ENCODE data around the gene COL25A1. TPM values are rescaled to one million over a fixed set of nuclear protein-coding genes. Genes with fewer than 3 reads are reported as not detected.

COL25A1 gene
- total RNA-seq, 4 donors from 2014 or later: 0.06 to 0.53 (median 0.23) TPM

GRCh38 chr4:109275066-109275745, 27.3 kb downstream of the COL25A1 start:
- Histone ChIP-seq H3K9me3 (no peaks in the 10 kb centered on the region), H3K4me3 (no peak overlapping the region), H3K27me3 (no peaks in the 10 kb centered on the region), H3K27ac (no peak overlapping the region), H3K4me1 (no peaks in the 10 kb centered on the region), H3K36me3 (no peaks in the 10 kb centered on the region)
- no peak for TF ChIP-seq POLR2A (IDR thresholded peaks at IDR 0.05)
- TF ChIP-seq, protein P1, sequence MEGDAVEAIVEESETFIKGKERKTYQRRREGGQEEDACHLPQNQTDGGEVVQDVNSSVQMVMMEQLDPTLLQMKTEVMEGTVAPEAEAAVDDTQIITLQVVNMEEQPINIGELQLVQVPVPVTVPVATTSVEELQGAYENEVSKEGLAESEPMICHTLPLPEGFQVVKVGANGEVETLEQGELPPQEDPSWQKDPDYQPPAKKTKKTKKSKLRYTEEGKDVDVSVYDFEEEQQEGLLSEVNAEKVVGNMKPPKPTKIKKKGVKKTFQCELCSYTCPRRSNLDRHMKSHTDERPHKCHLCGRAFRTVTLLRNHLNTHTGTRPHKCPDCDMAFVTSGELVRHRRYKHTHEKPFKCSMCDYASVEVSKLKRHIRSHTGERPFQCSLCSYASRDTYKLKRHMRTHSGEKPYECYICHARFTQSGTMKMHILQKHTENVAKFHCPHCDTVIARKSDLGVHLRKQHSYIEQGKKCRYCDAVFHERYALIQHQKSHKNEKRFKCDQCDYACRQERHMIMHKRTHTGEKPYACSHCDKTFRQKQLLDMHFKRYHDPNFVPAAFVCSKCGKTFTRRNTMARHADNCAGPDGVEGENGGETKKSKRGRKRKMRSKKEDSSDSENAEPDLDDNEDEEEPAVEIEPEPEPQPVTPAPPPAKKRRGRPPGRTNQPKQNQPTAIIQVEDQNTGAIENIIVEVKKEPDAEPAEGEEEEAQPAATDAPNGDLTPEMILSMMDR (IDR thresholded peaks at IDR 0.05): no peak
- intact Hi-C loops (cut with DNase I): no loop called here
- 66 to 73% methylated on average over 6 of the region's 6 CpGs for WGBS, 2 donors
- no peak for DNase-seq

DNA sequence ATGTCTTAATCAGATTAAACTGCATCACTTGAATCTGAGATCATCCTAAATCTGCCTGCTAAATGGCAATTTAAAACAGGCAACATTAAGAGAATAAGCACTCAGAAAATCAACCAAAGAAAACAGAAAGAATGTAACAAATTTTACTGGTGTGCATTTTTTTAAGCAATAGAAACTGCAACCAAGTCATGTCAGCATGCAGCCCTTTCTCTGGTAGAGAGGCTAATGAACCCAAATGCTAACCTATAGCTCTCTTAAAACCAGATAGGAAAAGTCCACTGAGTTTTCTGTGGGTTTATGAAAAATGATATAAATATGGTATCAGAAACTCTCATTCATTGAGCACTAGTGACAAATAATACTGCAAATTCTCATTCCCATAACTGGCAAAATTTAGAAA, 35.6 kb downstream of the COL25A1 start:
- no peak overlapping the region for H3K4me3 ChIP-seq
- no peaks in the 10 kb centered on the region for H3K36me3 ChIP-seq
- intact Hi-C loops (cut with DNase I): no loop called here
- no peak for DNase-seq
- TF ChIP-seq POLR2A (IDR thresholded peaks at IDR 0.05): no peak
- TF ChIP-seq, protein P1 (IDR thresholded peaks at IDR 0.05): no peak
- H3K27me3 ChIP-seq: no peaks in the 10 kb centered on the region
- H3K4me1 ChIP-seq: no peaks in the 10 kb centered on the region
- H3K27ac ChIP-seq: no peak overlapping the region
- H3K9me3 ChIP-seq: no peaks in the 10 kb centered on the region

- no peak for TF ChIP-seq POLR2A (IDR thresholded peaks at IDR 0.05)
- TF ChIP-seq, protein P1 (IDR thresholded peaks at IDR 0.05): no peak
- 55 to 64% methylated on average over 3 of the region's 3 CpGs for WGBS, 2 donors
- no peak overlapping the region for H3K4me3 ChIP-seq
Observed at GRCh38 chr4:109266236-109266635, 36.2 kb downstream of the COL25A1 start.

GRCh38 chr4:109263721-109264120, 38.7 kb downstream of the COL25A1 start:
- Histone ChIP-seq H3K27ac (no peak overlapping the region), H3K36me3 (no peaks in the 10 kb centered on the region), H3K27me3 (no peaks in the 10 kb centered on the region), H3K9me3 (no peaks in the 10 kb centered on the region), H3K4me3 (no peak overlapping the region), H3K4me1 (no peaks in the 10 kb centered on the region)
- no peak for DNase-seq
- 78 to 82% methylated on average over 4 of the region's 4 CpGs for WGBS, 2 donors
- intact Hi-C loops (cut with DNase I): no loop called here
- TF ChIP-seq, protein P1 (IDR thresholded peaks at IDR 0.05): no peak
- no peak for TF ChIP-seq POLR2A (IDR thresholded peaks at IDR 0.05)

More at GRCh38 chr4:109266236-109266635, 36.2 kb downstream of the COL25A1 start:
- no peaks in the 10 kb centered on the region for H3K36me3 ChIP-seq
- no peaks in the 10 kb centered on the region for H3K9me3 ChIP-seq
- no peaks in the 10 kb centered on the region for H3K27me3 ChIP-seq
- H3K4me1 ChIP-seq: no peaks in the 10 kb centered on the region
- no peak for DNase-seq
- intact Hi-C loops (cut with DNase I): no loop called here
- H3K27ac ChIP-seq: no peak overlapping the region

GRCh38 chr4:109256818-109257217, 45.6 kb downstream of the COL25A1 start:
- intact Hi-C loops (cut with DNase I): no loop called here
- no peaks in the 10 kb centered on the region for H3K9me3 ChIP-seq
- TF ChIP-seq, protein P1 (IDR thresholded peaks at IDR 0.05): no peak
- H3K27me3 ChIP-seq: no peaks in the 10 kb centered on the region
- no peak overlapping the region for H3K27ac ChIP-seq
- H3K36me3 ChIP-seq: no peaks in the 10 kb centered on the region
- no peak overlapping the region for H3K4me3 ChIP-seq
- no peaks in the 10 kb centered on the region for H3K4me1 ChIP-seq
- no peak for DNase-seq
